Parathyroid adenoma (tissue), 2 donors: ENCODE measurements around the gene SEMA7A.

Experiments used
- H2AFZ ChIP-seq: fragments of 300-600 bp; sonication (generic); one replicate; pipeline ENCODE4 v1.7.0; 2017; ENCODE audit warnings: antibody characterized with exemption, mild to moderate bottlenecking
- H3K27ac ChIP-seq: fragments of 300-600 bp; sonication (generic); one replicate; pipeline ENCODE4 v1.7.0; 2017
- H3K27me3 ChIP-seq: fragments of 300-600 bp; sonication (generic); one replicate; pipeline ENCODE4 v1.7.0; 2017; ENCODE audit warnings: low read length; ENCODE audit not compliant: control insufficient read depth, insufficient read depth
- H3K36me3 ChIP-seq: fragments of 300-600 bp; sonication (generic); one replicate; pipeline ENCODE4 v1.7.0; 2017; ENCODE audit warnings: low read length; ENCODE audit not compliant: control insufficient read depth, insufficient read depth
- H3K4me1 ChIP-seq: fragments of 300-600 bp; sonication (generic); one replicate; pipeline ENCODE4 v1.7.0; 2017; ENCODE audit warnings: control low read depth
- H3K4me2 ChIP-seq: fragments of 300-600 bp; sonication (generic); one replicate; pipeline ENCODE4 v1.7.0; 2017; ENCODE audit warnings: low read length
- H3K4me3 ChIP-seq: fragments of 300-600 bp; sonication (generic); one replicate; pipeline ENCODE4 v1.7.0; 2017; ENCODE audit warnings: low read depth, low read length
- H3K79me2 ChIP-seq: fragments of 300-600 bp; sonication (generic); one replicate; pipeline ENCODE4 v1.7.0; 2017; ENCODE audit warnings: control low read depth
- H3K9ac ChIP-seq: fragments of 300-600 bp; sonication (generic); one replicate; pipeline ENCODE4 v1.7.0; 2017; ENCODE audit warnings: mild to moderate bottlenecking
- H3K9me3 ChIP-seq: fragments of 300-600 bp; sonication (generic); one replicate; pipeline ENCODE4 v1.7.0; 2017; ENCODE audit warnings: low read length; ENCODE audit not compliant: control insufficient read depth
- CTCF ChIP-seq: fragments of 300-600 bp; sonication (generic); IDR thresholded peaks from one replicate; pipeline ENCODE4 v1.7.0; 2017; ENCODE audit warnings: antibody characterized with exemption, mild to moderate bottlenecking
- donor health status: primary hyperparathyroidism.

Gene SEMA7A

DNA sequence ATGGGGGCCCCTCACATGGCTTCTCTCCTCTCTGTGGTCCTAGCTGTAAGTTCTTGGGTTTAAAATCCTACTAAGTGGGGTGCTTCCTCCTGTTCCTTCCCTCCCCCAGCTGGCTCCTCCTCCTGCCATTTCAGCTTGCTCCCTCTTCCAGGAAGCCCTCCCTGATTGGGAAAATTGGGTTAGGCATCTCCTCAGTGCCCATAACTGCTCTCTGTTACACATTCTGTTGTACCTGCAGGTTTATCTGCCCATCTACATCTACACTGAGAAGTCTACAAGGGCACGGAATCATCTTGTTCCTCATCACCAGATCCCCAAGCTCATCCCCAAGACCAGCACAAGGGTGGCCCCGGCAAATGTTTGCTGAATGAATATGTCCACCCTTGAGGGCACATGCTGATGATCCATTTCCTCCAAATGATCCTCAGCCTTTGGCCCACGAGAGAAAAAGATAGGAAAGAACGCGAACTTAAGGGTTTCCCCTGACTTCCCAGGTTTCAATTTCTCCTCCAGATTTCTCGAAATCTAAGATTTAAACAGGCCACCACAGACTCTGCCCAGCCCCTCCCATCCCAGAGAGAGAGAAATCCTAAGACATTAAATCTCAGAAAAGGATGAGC is 3.9 kb downstream of the SEMA7A start:
- no peak overlapping the region for H3K9ac ChIP-seq
- H3K36me3 ChIP-seq: no peaks in the 10 kb centered on the region
- no peak overlapping the region for H3K4me3 ChIP-seq
- no peaks in the 10 kb centered on the region for H3K27me3 ChIP-seq
- TF ChIP-seq CTCF: no peak
- no peak overlapping the region for H3K4me2 ChIP-seq
- H2AFZ ChIP-seq: no peak overlapping the region
- H3K79me2 ChIP-seq: peaks cover 3% of the 10 kb centered on the region
- peak overlapping the region; percentile 84 for H3K27ac ChIP-seq
- peaks cover 35% of the 10 kb centered on the region for H3K4me1 ChIP-seq
- no peaks in the 10 kb centered on the region for H3K9me3 ChIP-seq

DNA sequence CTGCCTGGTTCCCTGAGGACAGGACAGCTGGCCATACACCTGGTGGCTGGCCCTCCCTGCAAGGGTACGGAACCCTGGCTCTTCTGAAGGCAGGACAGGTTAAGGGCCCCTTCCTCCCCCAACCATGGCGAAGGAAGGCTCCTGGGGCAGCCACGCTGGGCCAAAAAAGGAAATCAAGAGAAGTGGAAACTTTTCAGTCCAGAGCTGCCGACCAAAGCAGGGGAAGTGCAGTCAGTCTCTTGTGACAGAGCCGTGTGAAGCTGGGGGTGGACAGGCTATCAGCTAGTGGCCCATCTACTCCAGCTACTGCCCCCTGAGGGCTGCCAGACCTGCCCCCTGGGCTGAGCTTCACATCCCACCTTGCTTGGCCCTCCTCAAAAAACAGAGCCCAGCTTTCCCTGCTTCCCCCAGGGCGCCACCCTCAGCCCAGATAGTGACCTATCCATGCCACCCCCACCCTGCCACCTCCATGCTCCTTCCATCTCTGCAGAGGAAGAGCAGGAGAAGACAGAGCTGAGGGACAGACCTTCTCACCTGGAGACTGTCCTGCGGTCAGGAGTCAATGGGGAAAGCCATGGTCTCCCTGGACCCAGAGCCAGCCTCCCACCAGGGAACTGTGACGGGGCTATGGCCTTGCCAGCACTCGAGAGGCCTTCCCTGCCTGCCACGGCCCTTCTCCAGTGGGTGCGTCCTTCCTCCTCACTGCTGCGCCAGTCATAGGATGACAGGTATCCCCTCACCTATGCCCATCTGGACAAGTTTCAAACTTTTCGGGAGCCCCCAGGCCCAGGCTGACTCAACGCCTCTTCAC is 4.6 kb downstream of the SEMA7A start:
- Histone ChIP-seq H3K4me1 (peaks cover 34% of the 10 kb centered on the region), H3K27ac (peak overlapping the region; percentile 84), H3K4me2 (no peak overlapping the region), H3K4me3 (no peak overlapping the region), H3K27me3 (no peaks in the 10 kb centered on the region), H3K36me3 (no peaks in the 10 kb centered on the region), H3K9ac (no peak overlapping the region), H3K9me3 (no peaks in the 10 kb centered on the region), H2AFZ (no peak overlapping the region), H3K79me2 (peaks cover 3% of the 10 kb centered on the region)
- no peak for TF ChIP-seq CTCF

DNA sequence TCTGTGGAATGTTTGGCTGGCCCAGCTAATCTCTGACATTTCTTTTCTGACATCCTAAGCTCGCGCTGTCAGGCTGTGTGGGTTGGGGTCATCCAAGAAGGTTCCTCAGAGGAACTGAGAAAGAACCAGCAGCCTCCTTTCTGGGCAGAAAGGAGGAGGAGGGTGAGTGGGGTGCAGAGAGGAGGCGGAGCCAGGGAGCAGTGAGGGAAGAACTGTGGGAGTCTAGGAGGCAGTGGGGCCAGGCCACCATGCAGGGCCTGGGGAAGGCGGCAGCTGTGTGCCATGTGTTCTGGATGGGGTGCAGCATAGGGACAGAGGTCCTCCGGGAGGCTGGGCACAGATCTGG is 5.3 kb downstream of the SEMA7A start:
- no peak for TF ChIP-seq CTCF
- H3K27me3 ChIP-seq: no peaks in the 10 kb centered on the region
- H3K36me3 ChIP-seq: no peaks in the 10 kb centered on the region
- H3K79me2 ChIP-seq: peaks cover 3% of the 10 kb centered on the region
- H3K27ac ChIP-seq: peak overlapping the region; percentile 84
- H3K4me1 ChIP-seq: peaks cover 36% of the 10 kb centered on the region
- no peak overlapping the region for H2AFZ ChIP-seq
- no peak overlapping the region for H3K4me2 ChIP-seq
- no peaks in the 10 kb centered on the region for H3K9me3 ChIP-seq
- H3K9ac ChIP-seq: no peak overlapping the region
- no peak overlapping the region for H3K4me3 ChIP-seq

GRCh38 chr15:74427607-74428441 is 5.9 kb downstream of the SEMA7A start:
- Histone ChIP-seq H3K9ac (no peak overlapping the region), H3K27ac (peak overlapping the region; percentile 84)

More at GRCh38 chr15:74427607-74428441, 5.9 kb downstream of the SEMA7A start:
- Histone ChIP-seq H3K4me3 (no peak overlapping the region), H3K9me3 (no peaks in the 10 kb centered on the region), H2AFZ (no peak overlapping the region), H3K4me2 (no peak overlapping the region), H3K79me2 (peaks cover 5% of the 10 kb centered on the region), H3K36me3 (no peaks in the 10 kb centered on the region), H3K4me1 (peaks cover 39% of the 10 kb centered on the region), H3K27me3 (no peaks in the 10 kb centered on the region)
- no peak for TF ChIP-seq CTCF
